Activated B cell treated with CpG ODN at 0.5 μM for 24 hours (primary cell): Measurements from ENCODE around the gene MACROD1. TPM values are rescaled to one million over a fixed set of nuclear protein-coding genes. Genes with fewer than 3 reads are reported as not detected.

Source experiments
- ATAC-seq: fragments of 200-7000 bp; cut with Tn5 transposase; one replicate; pipeline ENCODE4 v1.10.0; 2021; ENCODE audit warnings: low read depth, mild to moderate bottlenecking, moderate library complexity
- CTCF ChIA-PET: fragments of 350-600 bp; sonication (Branson Sonifier 250); formaldehyde crosslinking; loops from one replicate; lab custom pipeline; 2021; ENCODE audit warnings: antibody characterized with exemption; lab: Charles Lee
- POLR2A ChIA-PET: fragments of 350-600 bp; sonication (Branson Sonifier 250); formaldehyde crosslinking; loops from one replicate; lab custom pipeline; 2021; ENCODE audit warnings: antibody characterized with exemption; lab: Charles Lee
- DNase-seq: peaks from one replicate; pipeline ENCODE4 v3.0.0; 2022
- H3K27ac Mint-ChIP-seq: one replicate; pipeline ENCODE4 v1.8.0; 2020; ENCODE audit warnings: mixed read lengths
- H3K27me3 Mint-ChIP-seq: one replicate; pipeline ENCODE4 v1.8.0; 2021; ENCODE audit warnings: mixed read lengths
- H3K36me3 Mint-ChIP-seq: one replicate; pipeline ENCODE4 v1.8.0; 2021; ENCODE audit warnings: low read depth, mixed read lengths
- H3K4me1 Mint-ChIP-seq: one replicate; pipeline ENCODE4 v1.8.0; 2021; ENCODE audit warnings: mixed read lengths
- H3K4me3 Mint-ChIP-seq: one replicate; pipeline ENCODE4 v1.8.0; 2020; ENCODE audit warnings: mild to moderate bottlenecking, mixed read lengths
- H3K9me3 Mint-ChIP-seq: one replicate; pipeline ENCODE4 v1.8.0; 2020; ENCODE audit warnings: mixed read lengths
- CTCF ChIP-seq: fragments of 200-600 bp; IDR thresholded peaks from one replicate; pipeline ENCODE4 v1.8.0; 2022; ENCODE audit warnings: antibody characterized with exemption, mild to moderate bottlenecking
- intact Hi-C: fragments of 100-400 bp; cut with micrococcal nuclease; formaldehyde crosslinking; loops from one replicate; pipeline ENCODE4 v1.15.1; 2024
- total RNA-seq: library from RNA; stranded (reverse); gene quantifications from 2 replicates; pipeline ENCODE4 v1.2.3, GENCODE V29; 2022

The MACROD1 gene
- total RNA-seq, 1 donor from 2014 or later = 4.5 TPM

GRCh38 chr11:63996512-63996911 lies 169.4 kb downstream of the MACROD1 start:
- no peak for TF ChIP-seq CTCF
- Mint-ChIP-seq H3K4me1 (peaks cover 11% of the 10 kb centered on the region), H3K36me3 (peaks cover 60% of the 10 kb centered on the region), H3K4me3 (no peak overlapping the region), H3K9me3 (no peaks in the 10 kb centered on the region), H3K27me3 (no peaks in the 10 kb centered on the region), H3K27ac (no peak overlapping the region)
- POLR2A ChIA-PET = no interaction called here
- DNase-seq = no peak
- intact Hi-C loops = no loop called here
- no peak for ATAC-seq
- CTCF ChIA-PET = no interaction called here

DNA sequence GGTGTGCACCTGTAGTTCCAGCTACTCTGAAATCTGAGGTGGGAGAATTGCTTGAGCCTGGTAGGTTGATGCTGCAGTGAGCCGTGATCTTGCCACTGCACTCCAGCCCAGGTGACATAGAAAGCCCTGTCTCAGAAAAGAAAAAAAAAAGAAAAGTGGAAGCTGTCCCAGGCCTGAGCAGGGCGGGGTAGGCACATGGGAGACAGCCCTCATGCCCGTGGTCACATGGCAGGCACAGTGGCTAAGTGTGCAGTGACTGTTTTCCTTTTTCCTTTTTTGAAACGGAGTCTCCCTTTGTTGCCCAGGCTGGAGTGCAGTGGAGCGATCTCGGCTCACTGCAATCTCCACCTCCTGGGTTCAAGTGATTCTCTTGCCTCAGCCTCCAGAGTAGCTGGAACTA lies 171.9 kb downstream of the MACROD1 start:
- ATAC-seq (no peak), DNase-seq (no peak)
- peaks cover 81% of the 10 kb centered on the region for H3K36me3 Mint-ChIP-seq
- no peaks in the 10 kb centered on the region for H3K27me3 Mint-ChIP-seq
- TF ChIP-seq CTCF = no peak
- ChIA-PET CTCF (no interaction called here), POLR2A (no interaction called here)
- intact Hi-C loops = no loop called here
- no peak overlapping the region for H3K4me3 Mint-ChIP-seq
- H3K9me3 Mint-ChIP-seq = no peaks in the 10 kb centered on the region
- peaks cover 9% of the 10 kb centered on the region for H3K4me1 Mint-ChIP-seq
- H3K27ac Mint-ChIP-seq = no peak overlapping the region

DNA sequence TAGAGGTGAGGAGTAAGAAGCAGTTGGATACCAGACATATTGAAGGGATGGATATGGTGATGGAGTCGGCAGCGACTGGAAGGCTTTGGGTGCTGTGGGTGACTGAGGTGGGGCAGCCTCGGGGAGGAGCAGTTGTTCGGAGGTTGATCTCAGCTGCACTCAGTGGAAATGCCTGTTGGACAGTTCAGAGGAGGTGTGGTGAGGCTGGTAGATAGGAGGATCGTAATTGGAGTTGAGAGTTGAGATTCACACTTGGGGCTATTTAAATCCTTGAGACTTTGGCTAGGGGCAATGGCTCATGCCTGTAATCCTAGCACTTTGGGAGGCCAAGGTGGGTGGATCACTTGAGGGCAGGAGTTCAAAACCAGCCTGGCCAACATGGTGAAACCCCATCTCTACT lies 172.8 kb downstream of the MACROD1 start:
- CTCF ChIA-PET = no interaction called here
- Mint-ChIP-seq H3K36me3 (peaks cover 86% of the 10 kb centered on the region), H3K9me3 (no peaks in the 10 kb centered on the region), H3K4me1 (peaks cover 11% of the 10 kb centered on the region), H3K27ac (no peak overlapping the region), H3K4me3 (no peak overlapping the region), H3K27me3 (no peaks in the 10 kb centered on the region)
- TF ChIP-seq CTCF = no peak
- DNase-seq = no peak
- ATAC-seq = no peak
- intact Hi-C loops = no loop called here
- POLR2A ChIA-PET = no interaction called here

- peaks cover 21% of the 10 kb centered on the region for H3K4me1 Mint-ChIP-seq
- no peaks in the 10 kb centered on the region for H3K9me3 Mint-ChIP-seq
- DNase-seq (no peak), ATAC-seq (no peak)
- intact Hi-C loops = no loop called here
- ChIA-PET CTCF (no interaction called here), POLR2A (no interaction called here)
- no peak overlapping the region for H3K4me3 Mint-ChIP-seq
- peaks cover 73% of the 10 kb centered on the region for H3K36me3 Mint-ChIP-seq
- no peak for TF ChIP-seq CTCF
- H3K27me3 Mint-ChIP-seq = no peaks in the 10 kb centered on the region
- no peak overlapping the region for H3K27ac Mint-ChIP-seq
Measured at GRCh38 chr11:63991558-63991957, 174.4 kb downstream of the MACROD1 start.

DNA sequence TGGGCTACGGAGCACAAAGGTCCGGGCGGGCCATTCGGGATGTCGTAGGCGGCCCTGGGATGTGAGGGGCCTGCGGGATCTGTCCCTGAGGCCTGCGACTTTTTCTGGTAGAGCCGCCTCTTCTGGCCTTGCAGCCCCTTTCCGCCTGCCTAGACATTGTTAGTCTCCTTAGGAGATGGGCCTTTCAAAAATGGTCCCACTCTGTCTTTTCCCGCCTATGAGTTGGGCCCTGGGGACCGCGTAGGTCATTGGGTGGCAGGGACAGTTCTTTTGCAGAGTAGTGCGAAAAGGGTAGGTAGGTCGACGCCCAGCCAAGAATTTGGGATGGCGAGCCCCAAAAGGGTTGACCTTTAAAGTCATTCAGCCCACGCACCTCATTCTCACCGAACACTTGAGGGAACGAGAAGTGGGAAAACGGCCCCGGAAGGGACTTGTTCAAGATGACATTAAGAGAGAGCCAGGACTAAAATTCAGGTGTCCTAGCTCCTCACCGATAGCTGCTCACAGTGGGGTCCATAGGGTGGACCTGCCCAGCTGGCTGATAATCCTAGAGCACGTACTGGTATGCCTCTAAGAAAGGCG lies 178.9 kb downstream of the MACROD1 start:
- H3K27ac Mint-ChIP-seq = no peak overlapping the region
- H3K9me3 Mint-ChIP-seq = no peaks in the 10 kb centered on the region
- ATAC-seq (no peak), DNase-seq (no peak)
- CTCF ChIA-PET = no interaction called here
- H3K27me3 Mint-ChIP-seq = no peaks in the 10 kb centered on the region
- H3K4me3 Mint-ChIP-seq = peak overlapping the region; percentile 75
- POLR2A ChIA-PET = interaction anchor here (3.1 kb wide), 1 partner anchor 12 kb away, joined by 17 read pairs; the partner anchor contains the start of gene COX8A
- peaks cover 42% of the 10 kb centered on the region for H3K4me1 Mint-ChIP-seq
- no peak for TF ChIP-seq CTCF
- peaks cover 41% of the 10 kb centered on the region for H3K36me3 Mint-ChIP-seq
- intact Hi-C loops = loop anchor here (1.0 to 5.0 kb wide), 4 partner anchors 13 to 255 kb away; partner anchors contain the start of genes COX8A and FKBP2
